Measurements from ENCODE around the gene CENPB. TPM values are rescaled to one million over a fixed set of nuclear protein-coding genes. Genes with fewer than 3 reads are reported as not detected.

The CENPB gene
- total and polyA plus RNA-seq, 2 of the 4 experiments (the other 2 are of a cell fraction) = 45.7 to 59.1 TPM

DNA sequence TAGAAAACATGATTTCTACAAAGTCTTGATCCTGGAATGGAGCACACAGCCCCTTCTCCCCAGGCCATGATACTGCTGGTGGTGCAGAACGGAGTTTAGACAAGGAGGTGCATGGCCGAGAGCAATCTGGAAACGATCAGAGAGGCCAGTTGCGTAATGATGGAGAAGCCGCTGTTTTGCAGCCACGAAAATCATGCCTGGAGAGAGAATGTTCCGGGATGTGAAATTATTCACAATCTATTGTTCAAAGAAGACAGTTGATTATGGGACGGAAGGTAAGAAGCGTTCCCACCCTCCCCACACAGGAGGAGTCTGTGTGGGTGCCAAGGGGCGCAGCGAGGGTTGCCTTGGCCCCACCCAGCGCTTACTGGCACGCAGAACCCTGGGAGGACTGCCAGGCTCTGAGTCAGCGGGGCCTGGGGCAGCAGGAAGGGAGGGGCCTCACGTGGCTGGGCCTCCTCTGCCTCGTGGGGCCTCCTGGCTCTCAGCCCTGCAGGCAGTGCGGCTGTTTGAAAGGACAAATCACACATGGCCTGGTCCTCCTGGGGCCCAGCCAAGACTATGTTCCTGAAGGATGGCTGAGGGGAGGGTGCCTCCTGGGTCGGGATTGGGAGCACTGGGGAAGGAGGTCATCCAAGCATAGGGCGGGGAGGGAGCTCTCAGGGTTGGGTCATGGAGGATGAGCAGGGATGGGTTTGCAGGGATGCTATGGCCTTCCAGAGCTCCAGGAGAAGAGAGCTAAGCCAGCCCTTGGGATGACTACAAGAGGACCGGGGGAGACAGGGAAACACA is 25.1 kb upstream of the CENPB start:
- Histone ChIP-seq H2BK20ac (ENCODE audit: low read depth, low read length) (peak overlapping the region; percentile 99), H2AK9ac (replicated peaks; ENCODE audit: low read depth, low read length, poor library complexity) (peak overlapping the region; percentile 95), H2AK5ac (ENCODE audit: low read depth, low read length) (peak overlapping the region; percentile 98), H3K27ac (ENCODE audit: insufficient read depth, low read length) (peak overlapping the region; percentile 91), H2BK15ac (ENCODE audit: low read depth, low read length) (peak overlapping the region; percentile 95), H4K8ac (ENCODE audit: low read depth in 2 of 2, low read length in 2 of 2) (peak overlapping the region; percentile 88 to 98), H3K4me3 (ENCODE audit: insufficient read depth, low read depth, low read length) (peak overlapping the region; percentile 14; the same call in 1 of the 2 replicates), H3K18ac (ENCODE audit: low read depth, low read length) (peak overlapping the region; percentile 84), H3K23ac (ENCODE audit: low read depth, low read length) (peak overlapping the region; percentile 98), H4K5ac (ENCODE audit: low read depth, low read length) (peak overlapping the region; percentile 73), H3K36me3 (ENCODE audit: control insufficient read depth, insufficient read depth, low read length) (no peaks in the 10 kb centered on the region), H4K20me1 (ENCODE audit: insufficient read depth, low read length) (no peaks in the 10 kb centered on the region), H2BK5ac (ENCODE audit: low read depth, low read length, poor library complexity, severe bottlenecking) (peak overlapping the region; percentile 96), H2AFZ (replicated peaks; ENCODE audit: low read length, poor library complexity) (peak overlapping the region; percentile 38), H3K14ac (replicated peaks; ENCODE audit: low read depth, low read length) (peak overlapping the region; percentile 95), H2BK120ac (ENCODE audit: low read depth, low read length) (peak overlapping the region; percentile 98), H3K4ac (ENCODE audit: low read depth, low read length) (peak overlapping the region; percentile 98), H3K4me2 (ENCODE audit: low read depth, low read length) (peak overlapping the region; percentile 68), H3K9me1 (ENCODE audit: insufficient read depth, low read length) (peaks cover 14% of the 10 kb centered on the region), H3K9me3 (ENCODE audit: control insufficient read depth, insufficient read depth, low read length) (no peaks in the 10 kb centered on the region), H4K91ac (ENCODE audit: insufficient read depth, low read depth, low read length) (peak overlapping the region; percentile 100), H3K4me1 (ENCODE audit: control insufficient read depth, insufficient read depth, low read length) (peaks cover 25% of the 10 kb centered on the region), H3K9ac (ENCODE audit: low read depth, low read length) (peak overlapping the region; percentile 76), H3K79me1 (ENCODE audit: low read depth in 1 of 2, low read length in 2 of 2) (peaks cover 4 to 34% of the 10 kb centered on the region in 2 experiments; a peak in 3 of 4 replicates), H3K27me3 (ENCODE audit: control insufficient read depth, insufficient read depth, low read length) (no peaks in the 10 kb centered on the region), H3K56ac (ENCODE audit: extremely low read depth, insufficient read depth, low read length) (peak overlapping the region; percentile 98)
- DNase-seq = peak; percentile 99
- intact Hi-C loops (cut with micrococcal nuclease) (loop anchor here (1.0 to 2.0 kb wide), 2 partner anchors 9 to 13 kb away; partner anchors contain the start of gene AP5S1), in situ Hi-C loops (cut with MboI; ENCODE audit: low sequenced_read_pairs) (no loop called here), dilution Hi-C loops (cut with HindIII; ENCODE audit: low sequenced_read_pairs, unreplicated experiment) (no loop called here)
- ChIA-PET POLR2A (ENCODE audit: unreplicated experiment) (interaction anchor here (0.9 kb wide), 1 partner anchor 202 kb away, joined by 3 read pairs; no protein-coding TSS in a partner anchor), CTCF (interaction anchor here (0.6 to 1.7 kb wide), 3 partner anchors 9 to 361 kb away, joined by 3 to 4 read pairs (median 3); no protein-coding TSS in a partner anchor)
- ATAC-seq (ENCODE audit: low read depth) = peak; percentile 70
- no TSS peak for BruUV-seq (replicated peaks)
- 0% methylated on average over 2 of the region's 20 CpGs; no CpG with 5 or more reads in 1 of the 2 experiments for WGBS, 2 experiments (ENCODE audit: extremely low coverage in 2 of 2, insufficient read length in 1 of 2)
- no peak for TF ChIP-seq MAFK (IDR thresholded peaks at IDR 0.05; ENCODE audit: low read depth, low read length)
- TF ChIP-seq BHLHE40 (IDR thresholded peaks at IDR 0.05; ENCODE audit: low read depth, low read length) = peak; percentile 79; the same call in 1 of the 2 replicates
- TF ChIP-seq SMC3 (IDR thresholded peaks at IDR 0.05; ENCODE audit: low read depth, low read length) = no peak
- TF ChIP-seq CHD1 (IDR thresholded peaks at IDR 0.05; ENCODE audit: low read depth, low read length) = peak; percentile 84; the same call in 1 of the 2 replicates
- 0 out of 2 replicates have a peak, but pooled peaks have one; percentile 64 for TF ChIP-seq POLR2A (IDR thresholded peaks at IDR 0.05; ENCODE audit: low read depth, low read length)
- peak; percentile 98 for TF ChIP-seq CEBPB (IDR thresholded peaks at IDR 0.05; ENCODE audit: low read depth, low read length)
- TF ChIP-seq, protein P1, sequence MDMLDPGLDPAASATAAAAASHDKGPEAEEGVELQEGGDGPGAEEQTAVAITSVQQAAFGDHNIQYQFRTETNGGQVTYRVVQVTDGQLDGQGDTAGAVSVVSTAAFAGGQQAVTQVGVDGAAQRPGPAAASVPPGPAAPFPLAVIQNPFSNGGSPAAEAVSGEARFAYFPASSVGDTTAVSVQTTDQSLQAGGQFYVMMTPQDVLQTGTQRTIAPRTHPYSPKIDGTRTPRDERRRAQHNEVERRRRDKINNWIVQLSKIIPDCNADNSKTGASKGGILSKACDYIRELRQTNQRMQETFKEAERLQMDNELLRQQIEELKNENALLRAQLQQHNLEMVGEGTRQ (IDR thresholded peaks at IDR 0.05; ENCODE audit: low read depth, low read length) = peak; percentile 77
- TF ChIP-seq NFE2L2 (IDR thresholded peaks at IDR 0.05; ENCODE audit: low read depth, low read length) = peak; percentile 69; the same call in 1 of the 2 replicates
- peak; percentile 99 for TF ChIP-seq MAZ (IDR thresholded peaks at IDR 0.05; ENCODE audit: borderline replicate concordance, low read depth, low read length)
- TF ChIP-seq RCOR1 (IDR thresholded peaks at IDR 0.05; ENCODE audit: insufficient replicate concordance, low read length) = peak; percentile 87
- TF ChIP-seq, protein P2, sequence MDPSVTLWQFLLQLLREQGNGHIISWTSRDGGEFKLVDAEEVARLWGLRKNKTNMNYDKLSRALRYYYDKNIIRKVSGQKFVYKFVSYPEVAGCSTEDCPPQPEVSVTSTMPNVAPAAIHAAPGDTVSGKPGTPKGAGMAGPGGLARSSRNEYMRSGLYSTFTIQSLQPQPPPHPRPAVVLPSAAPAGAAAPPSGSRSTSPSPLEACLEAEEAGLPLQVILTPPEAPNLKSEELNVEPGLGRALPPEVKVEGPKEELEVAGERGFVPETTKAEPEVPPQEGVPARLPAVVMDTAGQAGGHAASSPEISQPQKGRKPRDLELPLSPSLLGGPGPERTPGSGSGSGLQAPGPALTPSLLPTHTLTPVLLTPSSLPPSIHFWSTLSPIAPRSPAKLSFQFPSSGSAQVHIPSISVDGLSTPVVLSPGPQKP (IDR thresholded peaks at IDR 0.05; ENCODE audit: borderline replicate concordance, low read depth, low read length) = no peak
- no peak for TF ChIP-seq RAD21 (IDR thresholded peaks at IDR 0.05; ENCODE audit: low read length)
- TF ChIP-seq FOS (IDR thresholded peaks at IDR 0.05; ENCODE audit: low read depth, low read length) = peak; percentile 95

Data from IMR-90 (cell line).